ENCODE measurements around the gene GRIN3A.

GRCh38 chr9:101635473-101635872 lies 103.0 kb downstream of the GRIN3A start:
- TF ChIP-seq ZNF263 (CRISPR knock-in tag; IDR thresholded peaks at IDR 0.05; ENCODE audit: low read depth) (no peak), TP53 (CRISPR knock-in tag; IDR thresholded peaks at IDR 0.05) (no peak), CREM (CRISPR knock-in tag; IDR thresholded peaks at IDR 0.05) (no peak), IRF2 (CRISPR knock-in tag; IDR thresholded peaks at IDR 0.05; ENCODE audit: borderline replicate concordance, low read depth) (no peak), CDX4 (CRISPR knock-in tag; IDR thresholded peaks at IDR 0.05; ENCODE audit: borderline replicate concordance) (no peak), ZNF232 (CRISPR knock-in tag; IDR thresholded peaks at IDR 0.05) (no peak)
- TF ChIP-seq, protein P1, sequence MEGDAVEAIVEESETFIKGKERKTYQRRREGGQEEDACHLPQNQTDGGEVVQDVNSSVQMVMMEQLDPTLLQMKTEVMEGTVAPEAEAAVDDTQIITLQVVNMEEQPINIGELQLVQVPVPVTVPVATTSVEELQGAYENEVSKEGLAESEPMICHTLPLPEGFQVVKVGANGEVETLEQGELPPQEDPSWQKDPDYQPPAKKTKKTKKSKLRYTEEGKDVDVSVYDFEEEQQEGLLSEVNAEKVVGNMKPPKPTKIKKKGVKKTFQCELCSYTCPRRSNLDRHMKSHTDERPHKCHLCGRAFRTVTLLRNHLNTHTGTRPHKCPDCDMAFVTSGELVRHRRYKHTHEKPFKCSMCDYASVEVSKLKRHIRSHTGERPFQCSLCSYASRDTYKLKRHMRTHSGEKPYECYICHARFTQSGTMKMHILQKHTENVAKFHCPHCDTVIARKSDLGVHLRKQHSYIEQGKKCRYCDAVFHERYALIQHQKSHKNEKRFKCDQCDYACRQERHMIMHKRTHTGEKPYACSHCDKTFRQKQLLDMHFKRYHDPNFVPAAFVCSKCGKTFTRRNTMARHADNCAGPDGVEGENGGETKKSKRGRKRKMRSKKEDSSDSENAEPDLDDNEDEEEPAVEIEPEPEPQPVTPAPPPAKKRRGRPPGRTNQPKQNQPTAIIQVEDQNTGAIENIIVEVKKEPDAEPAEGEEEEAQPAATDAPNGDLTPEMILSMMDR (IDR thresholded peaks at IDR 0.05): no peak
